Endometrium (tissue), 2 donors: ENCODE data around the gene STIMATE.

Experiments used
- FAIRE-seq: peaks from 2 replicates; lab custom pipeline; 2012; peaks lifted over from hg19 to GRCh38; lab: Jason Lieb, UNC
- donor health status: control.
- donor health status: control.

Gene STIMATE

GRCh38 chr3:52791366-52791765 is 106.0 kb downstream of the STIMATE start:
- FAIRE-seq: no peak

DNA sequence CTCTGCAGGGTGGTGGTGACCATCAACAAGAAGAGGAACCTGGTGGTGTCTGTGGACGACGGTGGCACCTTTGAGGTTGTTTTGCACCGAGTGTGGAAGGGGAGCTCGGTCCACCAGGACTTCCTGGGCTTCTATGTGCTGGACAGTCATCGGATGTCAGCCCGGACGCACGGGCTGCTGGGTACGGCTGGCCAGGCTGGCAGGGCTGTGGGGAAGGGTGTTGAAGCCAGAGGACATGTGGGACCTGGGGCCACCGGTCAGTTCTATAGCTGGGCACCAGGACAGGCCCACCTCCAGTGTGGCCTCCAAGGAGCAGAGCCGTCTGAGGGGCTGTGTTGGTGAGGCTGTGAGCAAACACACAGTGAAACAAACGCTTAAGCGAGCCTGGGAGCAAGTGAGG is 106.6 kb downstream of the STIMATE start:
- no peak for FAIRE-seq

DNA sequence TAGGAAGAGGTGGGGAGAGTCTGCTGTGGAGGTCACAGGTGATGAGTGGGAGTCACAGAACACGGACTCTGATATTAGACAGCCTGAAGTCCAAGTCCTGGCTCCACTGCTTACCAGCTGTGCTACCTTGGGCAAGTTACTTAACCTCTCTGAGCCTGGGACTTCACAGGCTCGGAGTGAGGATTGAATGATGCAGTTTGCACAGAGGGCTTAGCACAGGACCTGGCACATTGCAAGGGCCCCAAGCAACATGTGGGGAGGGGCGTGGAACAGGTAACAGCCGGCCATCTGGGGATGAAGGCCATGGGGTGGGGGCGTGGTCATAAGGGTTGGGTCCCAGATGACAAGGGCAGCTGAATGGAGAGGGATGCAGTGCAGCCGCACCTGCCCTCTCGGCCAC is 107.0 kb downstream of the STIMATE start:
- FAIRE-seq: no peak

DNA sequence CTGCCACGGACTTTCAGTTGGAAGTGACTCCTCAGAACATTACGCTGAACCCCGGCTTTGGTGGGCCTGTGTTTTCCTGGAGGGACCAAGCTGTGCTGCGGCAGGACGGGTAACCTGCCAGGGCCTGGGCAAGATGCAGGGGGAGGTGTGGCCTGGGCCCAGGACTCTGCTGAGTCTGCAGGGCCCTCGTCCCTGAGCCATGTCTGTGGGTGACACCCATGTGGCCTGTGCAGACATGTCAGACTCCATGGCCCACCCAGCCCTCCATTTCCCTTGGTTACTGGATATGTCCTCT is 107.7 kb downstream of the STIMATE start:
- FAIRE-seq: no peak

GRCh38 chr3:52788890-52789745 is 108.2 kb downstream of the STIMATE start:
- FAIRE-seq: no peak

- no peak for FAIRE-seq
Observed at GRCh38 chr3:52787672-52788625, 109.4 kb downstream of the STIMATE start.

- no peak for FAIRE-seq
Observed at GRCh38 chr3:52787246-52787645, 110.1 kb downstream of the STIMATE start.
